ENCODE data around the gene LCOR. TPM values are rescaled to one million over a fixed set of nuclear protein-coding genes. Genes with fewer than 3 reads are reported as not detected.

Gene LCOR
- total RNA-seq, 2 donors from 2014 or later = 36.9 to 43.3 TPM

GRCh38 chr10:97040706-97041105 is 208.6 kb downstream of the LCOR start:
- Histone ChIP-seq H3K4me3 (ENCODE audit: low read length) (no peak overlapping the region), H3K9ac (ENCODE audit: extremely low read depth, low read length, poor library complexity, severe bottlenecking) (no peak overlapping the region), H3K4me1 (ENCODE audit: control insufficient read depth, insufficient read depth, low read length) (no peaks in the 10 kb centered on the region), H3K27ac (ENCODE audit: low read depth, low read length) (no peak overlapping the region), H3K27me3 (ENCODE audit: control insufficient read depth, insufficient read depth, low read length, poor library complexity, severe bottlenecking) (no peaks in the 10 kb centered on the region), H3K36me3 (ENCODE audit: control insufficient read depth, insufficient read depth, low read length) (no peaks in the 10 kb centered on the region), H3K9me3 (ENCODE audit: control insufficient read depth, low read length) (no peaks in the 10 kb centered on the region)
- TF ChIP-seq CTCF (conservative IDR thresholded peaks at IDR 0.05) = no peak
- H3K27ac Mint-ChIP-seq = no peak overlapping the region
- H3K9me3 Mint-ChIP-seq = no peaks in the 10 kb centered on the region
- no peak overlapping the region for H3K4me3 Mint-ChIP-seq
- no peak for DNase-seq
- peaks cover 7% of the 10 kb centered on the region for H3K4me1 Mint-ChIP-seq
- WGBS, 2 experiments (ENCODE audit: insufficient coverage in 1 of 2, insufficient read length in 1 of 2) = 93 to 94% methylated on average over 8 of the region's 8 CpGs
- H3K36me3 Mint-ChIP-seq (ENCODE audit: low read depth) = no peaks in the 10 kb centered on the region
- peaks cover 11% of the 10 kb centered on the region for H3K27me3 Mint-ChIP-seq (ENCODE audit: insufficient read depth)

DNA sequence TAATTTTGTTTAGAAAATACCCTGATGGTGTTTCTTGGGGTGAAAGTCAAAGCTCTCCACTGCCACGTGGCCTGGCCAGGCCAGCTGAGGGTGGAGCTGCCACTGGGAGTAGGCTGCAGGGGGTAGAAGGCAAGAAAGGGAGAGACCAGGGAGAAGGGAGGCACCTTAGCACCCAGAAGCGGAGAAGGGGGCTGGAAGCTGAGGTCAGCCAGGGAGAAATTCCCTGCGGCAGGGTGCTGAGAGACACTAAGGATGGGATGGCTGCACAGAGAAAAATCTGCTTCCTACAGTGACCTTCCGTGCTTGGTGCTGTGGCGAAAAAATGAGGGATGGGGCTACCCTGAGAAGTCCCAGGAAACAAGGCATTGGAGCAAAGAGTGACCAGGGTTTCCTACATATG is 210.0 kb downstream of the LCOR start:
- H3K27me3 Mint-ChIP-seq (ENCODE audit: insufficient read depth) = peaks cover 9% of the 10 kb centered on the region

GRCh38 chr10:97042716-97043562 is 210.8 kb downstream of the LCOR start:
- no peak for DNase-seq
- Histone ChIP-seq H3K9me3 (ENCODE audit: control insufficient read depth, low read length) (no peaks in the 10 kb centered on the region), H3K27ac (ENCODE audit: low read depth, low read length) (no peak overlapping the region), H3K4me3 (ENCODE audit: low read length) (no peak overlapping the region), H3K4me1 (ENCODE audit: control insufficient read depth, insufficient read depth, low read length) (no peaks in the 10 kb centered on the region), H3K9ac (ENCODE audit: extremely low read depth, low read length, poor library complexity, severe bottlenecking) (no peak overlapping the region), H3K36me3 (ENCODE audit: control insufficient read depth, insufficient read depth, low read length) (no peaks in the 10 kb centered on the region), H3K27me3 (ENCODE audit: control insufficient read depth, insufficient read depth, low read length, poor library complexity, severe bottlenecking) (no peaks in the 10 kb centered on the region)
- Mint-ChIP-seq H3K27ac (no peak overlapping the region), H3K27me3 (ENCODE audit: insufficient read depth) (peaks cover 6% of the 10 kb centered on the region), H3K9me3 (no peaks in the 10 kb centered on the region), H3K4me1 (peaks cover 7% of the 10 kb centered on the region), H3K36me3 (ENCODE audit: low read depth) (no peaks in the 10 kb centered on the region), H3K4me3 (no peak overlapping the region)
- 93 to 95% methylated on average over 22 to 38 of the region's 38 CpGs for WGBS, 2 experiments (ENCODE audit: insufficient coverage in 1 of 2, insufficient read length in 1 of 2)
- no peak for TF ChIP-seq CTCF (conservative IDR thresholded peaks at IDR 0.05)

More for the DNA sequence above, 210.0 kb downstream of the LCOR start:
- H3K4me3 Mint-ChIP-seq = no peak overlapping the region
- H3K27ac ChIP-seq (ENCODE audit: low read depth, low read length) = no peak overlapping the region
- H3K4me1 Mint-ChIP-seq = peaks cover 7% of the 10 kb centered on the region
- H3K4me1 ChIP-seq (ENCODE audit: control insufficient read depth, insufficient read depth, low read length) = no peaks in the 10 kb centered on the region
- no peak overlapping the region for H3K9ac ChIP-seq (ENCODE audit: extremely low read depth, low read length, poor library complexity, severe bottlenecking)
- no peak for DNase-seq
- H3K36me3 Mint-ChIP-seq (ENCODE audit: low read depth) = no peaks in the 10 kb centered on the region
- no peak overlapping the region for H3K27ac Mint-ChIP-seq
- no peak overlapping the region for H3K4me3 ChIP-seq (ENCODE audit: low read length)
- TF ChIP-seq CTCF (conservative IDR thresholded peaks at IDR 0.05) = no peak
- no peaks in the 10 kb centered on the region for H3K9me3 ChIP-seq (ENCODE audit: control insufficient read depth, low read length)
- H3K9me3 Mint-ChIP-seq = no peaks in the 10 kb centered on the region
- no peaks in the 10 kb centered on the region for H3K36me3 ChIP-seq (ENCODE audit: control insufficient read depth, insufficient read depth, low read length)
- H3K27me3 ChIP-seq (ENCODE audit: control insufficient read depth, insufficient read depth, low read length, poor library complexity, severe bottlenecking) = no peaks in the 10 kb centered on the region
- WGBS, 2 experiments (ENCODE audit: insufficient coverage in 1 of 2, insufficient read length in 1 of 2) = 91 to 94% methylated on average over 5 of the region's 5 CpGs

Data from endodermal cell (in vitro differentiated cells).